Panc1 (cell line): ENCODE data around the gene DNAJC30. TPM values are rescaled to one million over a fixed set of nuclear protein-coding genes. Genes with fewer than 3 reads are reported as not detected.

Source experiments
- ATAC-seq: fragments of 200-7000 bp; cut with Tn5 transposase; 2 replicates; pipeline ENCODE4 v1.9.1; 2020; ENCODE audit warnings: mild to moderate bottlenecking, moderate library complexity
- BruUV-seq: library from RNA; stranded (reverse); fragments of 400-500 nt; replicated peaks from 2 replicates; lab custom pipeline; 2021; lab: Mats Ljungman, UMichigan
- CTCF ChIA-PET: fragments of 300-600 bp; sonication (Branson Sonifier 250); formaldehyde crosslinking; loops from one replicate; lab custom pipeline; 2022; ENCODE audit warnings: antibody characterized with exemption; lab: Charles Lee
- POLR2A ChIA-PET: fragments of 300-600 bp; sonication (Branson Sonifier 250); formaldehyde crosslinking; loops from one replicate; lab custom pipeline; 2022; ENCODE audit warnings: antibody characterized with exemption; lab: Charles Lee
- DNase-seq: peaks from one replicate; pipeline ENCODE4 v3.0.0-alpha.2; 2010; ENCODE audit warnings: low read depth, low spot score
- H3K27ac ChIP-seq: 2 replicates; pipeline ENCODE4 v1.5.1; 2011; ENCODE audit warnings: mild to moderate bottlenecking, low read length, inconsistent platforms
- H3K27me3 ChIP-seq: fragments of 200-500 bp; sonication (Bioruptor generic); 2 replicates; pipeline ENCODE4 v1.6.0; 2014; ENCODE audit warnings: low read length, inconsistent platforms; ENCODE audit not compliant: control insufficient read depth, insufficient read depth
- H3K36me3 ChIP-seq: fragments of 200-500 bp; sonication (Bioruptor generic); 2 replicates; pipeline ENCODE4 v1.5.1; 2014; ENCODE audit warnings: inconsistent platforms, mild to moderate bottlenecking, low read length, moderate library complexity; ENCODE audit not compliant: control insufficient read depth, insufficient read depth
- H3K4me1 ChIP-seq: 2 replicates; pipeline ENCODE4 v1.5.1; 2011; ENCODE audit warnings: inconsistent platforms, mild to moderate bottlenecking, low read length, moderate library complexity; ENCODE audit not compliant: control insufficient read depth, insufficient read depth
- H3K4me3 ChIP-seq, 2 experiments: 2 replicates each; pipeline ENCODE4 v1.5.1; 2011 to 2012; ENCODE audit warnings: low read depth in 2 of 2, low read length in 2 of 2, mild to moderate bottlenecking in 2 of 2, inconsistent platforms in 1 of 2, moderate library complexity in 1 of 2
- H3K9me3 ChIP-seq: fragments of 200-500 bp; sonication (Bioruptor generic); 2 replicates; pipeline ENCODE4 v1.5.1; 2014; ENCODE audit warnings: low read depth, mild to moderate bottlenecking, inconsistent platforms, low read length, moderate library complexity; ENCODE audit not compliant: control insufficient read depth, insufficient read depth
- CTCF ChIP-seq: fragments of 450-650 bp; IDR thresholded peaks from 2 replicates; pipeline ENCODE4 v1.5.1; 2017; ENCODE audit warnings: mild to moderate bottlenecking
- POLR2AphosphoS5 ChIP-seq: IDR thresholded peaks from 2 replicates; pipeline ENCODE4 v1.6.1; 2012; ENCODE audit warnings: mild to moderate bottlenecking, low read depth, low read length, moderate library complexity
- REST ChIP-seq, 2 experiments: IDR thresholded peaks; 2 replicates each; pipeline ENCODE4 v1.6.1; 2011 to 2012; ENCODE audit warnings: low read depth in 2 of 2, control low read depth in 1 of 2, low read length in 1 of 2, mild to moderate bottlenecking in 1 of 2, moderate library complexity in 1 of 2; ENCODE audit not compliant: insufficient read depth in 1 of 2
- SIN3A ChIP-seq: IDR thresholded peaks from 2 replicates; pipeline ENCODE4 v1.6.1; 2012; ENCODE audit warnings: low read depth, mild to moderate bottlenecking, low read length, moderate library complexity, borderline replicate concordance; ENCODE audit not compliant: insufficient read depth
- TCF7L2 ChIP-seq: IDR thresholded peaks from 2 replicates; pipeline ENCODE4 v1.6.1; 2011; ENCODE audit warnings: mild to moderate bottlenecking, low read depth, low read length, inconsistent platforms
- in situ Hi-C: cut with HindIII; loops from 2 replicates; pipeline ENCODE4 v1.10.0; 2016; ENCODE audit warnings: low sequenced_read_pairs, low pct_unique_long_range_greater_than_20kb
- intact Hi-C: fragments of 100-400 bp; cut with micrococcal nuclease; formaldehyde crosslinking; loops from one replicate; pipeline ENCODE4 v1.10.0; 2022; ENCODE audit not compliant: unreplicated experiment
- total RNA-seq: library from RNA; stranded (reverse); gene quantifications from one replicate; pipeline ENCODE4 v1.2.1, GENCODE V29; 2021; ENCODE audit not compliant: unreplicated experiment

DNAJC30 gene
- total RNA-seq, 1 experiment from 2014 or later: 11.1 TPM

GRCh38 chr7:73707045-73707631, 23.9 kb upstream of the DNAJC30 start:
- ATAC-seq (peak; percentile 30), DNase-seq (no peak)
- H3K27ac ChIP-seq: peak overlapping the region; percentile 93
- H3K4me3 ChIP-seq: peak overlapping the region in 1 of 2 experiments; percentile 4; a peak in 1 of 4 replicates
- H3K4me1 ChIP-seq: peaks cover 87% of the 10 kb centered on the region
- intact Hi-C loops (no loop called here), in situ Hi-C loops (no loop called here)
- CTCF ChIA-PET: interaction anchor here (1.1 kb wide), 1 partner anchor 9 kb away, joined by 6 read pairs; no protein-coding TSS in a partner anchor
- no TSS peak for BruUV-seq
- TF ChIP-seq CTCF: no peak
- TF ChIP-seq POLR2AphosphoS5: no peak; the same call in 1 of the 2 replicates
- no peak for TF ChIP-seq REST (IDR thresholded peaks at IDR 0.05; ENCODE audit: insufficient read depth in 1 of 2, low read depth in 2 of 2, low read length in 1 of 2)
- no peak for TF ChIP-seq SIN3A
- no peak for TF ChIP-seq TCF7L2
- no peaks in the 10 kb centered on the region for H3K27me3 ChIP-seq
- H3K36me3 ChIP-seq: no peaks in the 10 kb centered on the region; the same call in 1 of the 2 replicates
- POLR2A ChIA-PET: interaction anchor here (0.5 to 0.6 kb wide), 2 partner anchors 88 to 439 kb away, joined by 5 to 24 read pairs; no protein-coding TSS in a partner anchor
- no peaks in the 10 kb centered on the region for H3K9me3 ChIP-seq

GRCh38 chr7:73706126-73707044, 23.1 kb upstream of the DNAJC30 start:
- intact Hi-C loops: no loop called here
- ATAC-seq: peak; percentile 65
- peak overlapping the region; percentile 93 for H3K27ac ChIP-seq

More at GRCh38 chr7:73706126-73707044, 23.1 kb upstream of the DNAJC30 start:
- Histone ChIP-seq H3K9me3 (no peaks in the 10 kb centered on the region), H3K4me1 (peaks cover 82% of the 10 kb centered on the region), H3K4me3 (peak overlapping the region in 1 of 2 experiments; percentile 4; a peak in 2 of 4 replicates), H3K27me3 (no peaks in the 10 kb centered on the region), H3K36me3 (no peaks in the 10 kb centered on the region; the same call in 1 of the 2 replicates)
- in situ Hi-C loops: no loop called here
- TF ChIP-seq POLR2AphosphoS5: peak; percentile 64
- TF ChIP-seq REST (IDR thresholded peaks at IDR 0.05; ENCODE audit: insufficient read depth in 1 of 2, low read depth in 2 of 2, low read length in 1 of 2): no peak
- peak; percentile 24; the same call in 1 of the 2 replicates for TF ChIP-seq TCF7L2
- CTCF ChIA-PET: interaction anchor here (0.6 to 1.1 kb wide), 2 partner anchors 8 to 386 kb away, joined by 3 to 6 read pairs; no protein-coding TSS in a partner anchor
- peak; percentile 89 for DNase-seq
- POLR2A ChIA-PET: interaction anchor here (0.5 to 0.6 kb wide), 3 partner anchors 54 to 440 kb away, joined by 5 to 24 read pairs (median 5); no protein-coding TSS in a partner anchor
- no TSS peak for BruUV-seq
